Endodermal cell (in vitro differentiated cells): ENCODE data around the gene RPL36AL. TPM values are rescaled to one million over a fixed set of nuclear protein-coding genes. Genes with fewer than 3 reads are reported as not detected.

Source experiments
- DNase-seq: peaks from one replicate; pipeline ENCODE4 v3.0.0-alpha.2; 2017
- H3K27ac ChIP-seq: 2 replicates; pipeline ENCODE4 v1.5.1; 2013; ENCODE audit warnings: mild to moderate bottlenecking, low read depth, low read length, moderate library complexity
- H3K27me3 ChIP-seq: 2 replicates; pipeline ENCODE4 v1.6.1; 2013; ENCODE audit warnings: mild to moderate bottlenecking, low read length, moderate library complexity; ENCODE audit not compliant: insufficient read depth, control insufficient read depth, poor library complexity, severe bottlenecking
- H3K36me3 ChIP-seq: 2 replicates; pipeline ENCODE4 v1.7.0; 2013; ENCODE audit warnings: mild to moderate bottlenecking, low read length, moderate library complexity; ENCODE audit not compliant: control insufficient read depth, insufficient read depth
- H3K4me1 ChIP-seq: one replicate; pipeline ENCODE4 v1.7.0; 2013; ENCODE audit warnings: low read length; ENCODE audit not compliant: control insufficient read depth, insufficient read depth
- H3K4me3 ChIP-seq: 2 replicates; pipeline ENCODE4 v1.5.1; 2013; ENCODE audit warnings: mild to moderate bottlenecking, low read length, moderate library complexity
- H3K9ac ChIP-seq: 2 replicates; pipeline ENCODE4 v1.6.1; 2013; ENCODE audit warnings: mild to moderate bottlenecking, low read length, moderate library complexity; ENCODE audit not compliant: poor library complexity, severe bottlenecking; ENCODE audit errors: extremely low read depth
- H3K9me3 ChIP-seq: 2 replicates; pipeline ENCODE4 v1.6.1; 2013; ENCODE audit warnings: mild to moderate bottlenecking, low read length, moderate library complexity; ENCODE audit not compliant: control insufficient read depth
- H3K27ac Mint-ChIP-seq: 2 replicates; pipeline ENCODE4 v1.8.0; 2020; ENCODE audit warnings: mixed read lengths
- H3K27me3 Mint-ChIP-seq: 2 replicates; pipeline ENCODE4 v1.8.0; 2021; ENCODE audit warnings: mild to moderate bottlenecking, mixed read lengths; ENCODE audit not compliant: insufficient read depth
- H3K36me3 Mint-ChIP-seq: 2 replicates; pipeline ENCODE4 v1.8.0; 2020; ENCODE audit warnings: low read depth, mixed read lengths
- H3K4me1 Mint-ChIP-seq: 2 replicates; pipeline ENCODE4 v1.8.0; 2020; ENCODE audit warnings: mixed read lengths
- H3K4me3 Mint-ChIP-seq: 2 replicates; pipeline ENCODE4 v1.8.0; 2020; ENCODE audit warnings: mild to moderate bottlenecking, moderate library complexity, mixed read lengths
- H3K9me3 Mint-ChIP-seq: 2 replicates; pipeline ENCODE4 v1.8.0; 2020; ENCODE audit warnings: mild to moderate bottlenecking, mixed read lengths
- CTCF ChIP-seq: fragments of 200-600 bp; sonication (generic); conservative IDR thresholded peaks from 2 replicates; pipeline ENCODE4 v1.5.0; 2021; ENCODE audit warnings: antibody characterized with exemption, mild to moderate bottlenecking
- WGBS, 2 experiments: methylation state at CpG; one replicate each; pipeline versions ENCODE4 v1.1.5 to v1.1.7; 2013; ENCODE audit warnings: missing lambda C conversion rate in 2 of 2, mixed read lengths in 1 of 2; ENCODE audit not compliant: insufficient coverage in 1 of 2, insufficient read length in 1 of 2; 5-methylcytosine and 5-hydroxymethylcytosine counted together
- total RNA-seq, 2 donors: library from RNA; stranded (reverse); fragmentation: NEBNext Ultra II Directional in 1 of 2; extraction: Animal tissue kit (Norgen Biotek cat#: 25700) in 1 of 2; gene quantifications; 2 replicates in 1 of 2; 3 replicates in 1 of 2; pipeline ENCODE4 v1.2.1, GENCODE V29; 2021

RPL36AL gene
- total RNA-seq, 2 donors from 2014 or later, result 167 to 176 TPM

DNA sequence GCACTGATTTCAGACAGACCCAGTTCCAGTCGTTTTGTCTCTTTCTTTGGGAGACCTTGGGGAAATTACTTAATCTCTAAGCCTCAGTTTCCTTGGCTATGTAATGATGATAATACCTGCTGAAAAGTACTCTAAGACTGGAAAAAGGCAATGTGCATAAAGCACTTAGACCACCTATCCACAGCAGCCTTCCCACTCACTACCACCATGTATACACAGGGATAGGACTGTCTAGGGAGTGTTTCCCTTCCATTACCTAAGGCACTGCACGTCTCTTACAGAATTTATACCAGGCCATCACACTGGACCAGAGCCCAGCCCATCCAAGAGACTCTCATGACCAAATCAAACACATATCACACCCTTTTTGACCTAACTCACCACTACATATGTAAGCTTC, 40.6 kb downstream of the RPL36AL start:
- no peaks in the 10 kb centered on the region for H3K27me3 Mint-ChIP-seq
- peaks cover 22% of the 10 kb centered on the region for H3K4me1 Mint-ChIP-seq
- H3K36me3 ChIP-seq, result peaks cover 63% of the 10 kb centered on the region
- no peak overlapping the region for H3K4me3 ChIP-seq
- 79 to 100% methylated on average over 2 of the region's 2 CpGs for WGBS, 2 experiments
- no peak overlapping the region for H3K9ac ChIP-seq
- H3K4me1 ChIP-seq, result no peaks in the 10 kb centered on the region
- DNase-seq, result no peak
- H3K4me3 Mint-ChIP-seq, result no peak overlapping the region
- peaks cover 63% of the 10 kb centered on the region for H3K36me3 Mint-ChIP-seq
- H3K9me3 ChIP-seq, result no peaks in the 10 kb centered on the region
- H3K27me3 ChIP-seq, result no peaks in the 10 kb centered on the region
- H3K9me3 Mint-ChIP-seq, result no peaks in the 10 kb centered on the region
- H3K27ac Mint-ChIP-seq, result peak overlapping the region; percentile 0
- no peak overlapping the region for H3K27ac ChIP-seq
- TF ChIP-seq CTCF, result no peak

GRCh38 chr14:49578141-49578540, 42.3 kb downstream of the RPL36AL start:
- Histone ChIP-seq H3K9me3 (no peaks in the 10 kb centered on the region), H3K9ac (no peak overlapping the region), H3K27me3 (no peaks in the 10 kb centered on the region), H3K4me1 (no peaks in the 10 kb centered on the region), H3K27ac (no peak overlapping the region), H3K4me3 (no peak overlapping the region), H3K36me3 (peaks cover 53% of the 10 kb centered on the region)
- TF ChIP-seq CTCF, result no peak
- Mint-ChIP-seq H3K36me3 (peaks cover 62% of the 10 kb centered on the region), H3K27me3 (no peaks in the 10 kb centered on the region), H3K27ac (no peak overlapping the region), H3K4me1 (peaks cover 10% of the 10 kb centered on the region), H3K9me3 (no peaks in the 10 kb centered on the region), H3K4me3 (no peak overlapping the region)
- 100% methylated on average over 1 of the region's 1 CpG; no CpG with 5 or more reads in 1 of the 2 experiments for WGBS, 2 experiments
- no peak for DNase-seq

- Mint-ChIP-seq H3K36me3 (peaks cover 59% of the 10 kb centered on the region), H3K4me3 (no peak overlapping the region), H3K9me3 (peaks cover 5% of the 10 kb centered on the region), H3K27ac (no peak overlapping the region), H3K27me3 (no peaks in the 10 kb centered on the region), H3K4me1 (no peaks in the 10 kb centered on the region)
- TF ChIP-seq CTCF, result no peak
- Histone ChIP-seq H3K9ac (no peak overlapping the region), H3K27me3 (no peaks in the 10 kb centered on the region), H3K4me3 (no peak overlapping the region), H3K4me1 (no peaks in the 10 kb centered on the region), H3K9me3 (peaks cover 9% of the 10 kb centered on the region), H3K27ac (no peak overlapping the region), H3K36me3 (peaks cover 35% of the 10 kb centered on the region)
- no peak for DNase-seq
- 99 to 100% methylated on average over 2 to 4 of the region's 5 CpGs for WGBS, 2 experiments
Measured at GRCh38 chr14:49574038-49574437, 46.4 kb downstream of the RPL36AL start.
